ENCODE results near the gene RPS15. TPM values are rescaled to one million over a fixed set of nuclear protein-coding genes. Genes with fewer than 3 reads are reported as not detected.

The RPS15 gene
- total and polyA plus RNA-seq, 9 of the 15 experiments (the other 6 are each of a cell fraction or from before 2014, with no cell fraction given): 605 to 2,791 (median 957) TPM

- TF ChIP-seq ATF2 (CRISPR knock-in tag; IDR thresholded peaks at IDR 0.05) (no peak), SIN3B (IDR thresholded peaks at IDR 0.05; ENCODE audit: low read depth) (peak; percentile 42; the same call in 1 of the 2 replicates), POLR2H (tag; IDR thresholded peaks at IDR 0.05; ENCODE audit: low read depth) (no peak), ZNF133 (CRISPR knock-in tag; IDR thresholded peaks at IDR 0.05) (no peak), BACH1 (tag; IDR thresholded peaks at IDR 0.05) (no peak), NRF1 (conservative IDR thresholded peaks at IDR 0.05 in 1 of 2, IDR thresholded peaks at IDR 0.05 in 1 of 2) (peak; percentile 60 to 69; a peak in 3 of 4 replicates), ZNF318 (IDR thresholded peaks at IDR 0.05; ENCODE audit: borderline replicate concordance in 1 of 2, low read depth in 1 of 2) (no peak), POLR3A (IDR thresholded peaks at IDR 0.05; ENCODE audit: borderline replicate concordance, extremely low read depth, insufficient read depth, insufficient read length) (no peak), TBP (optimal IDR thresholded peaks at IDR 0.05; ENCODE audit: low read depth, low read length) (peak; percentile 28), NCOA1 (IDR thresholded peaks at IDR 0.05; ENCODE audit: low read depth) (no peak), PTTG1 (tag; IDR thresholded peaks at IDR 0.05; ENCODE audit: low read depth) (no peak), RHOXF2B (CRISPR knock-in tag; conservative IDR thresholded peaks at IDR 0.05) (no peak), ZNF212 (CRISPR knock-in tag; IDR thresholded peaks at IDR 0.05) (no peak), CHD4 (IDR thresholded peaks at IDR 0.05; ENCODE audit: insufficient read depth, insufficient replicate concordance, low read depth, low read length, poor library complexity, severe bottlenecking) (peak; percentile 18), ZKSCAN3 (CRISPR knock-in tag; IDR thresholded peaks at IDR 0.05) (no peak), KDM1A (IDR thresholded peaks at IDR 0.05) (no peak)
Observed at GRCh38 chr19:1401138-1401888, 36.9 kb upstream of the RPS15 start, which contains the start of gene GAMT (continued).

Measured in K562 (cell line).